GM12878 (cell line): Measurements from ENCODE around the gene MTHFD2. TPM values are rescaled to one million over a fixed set of nuclear protein-coding genes. Genes with fewer than 3 reads are reported as not detected.

Experiments
- ATAC-seq: fragments of 200-7000 bp; cut with Tn5 transposase; 3 replicates; pipeline ENCODE4 v1.9.1; 2020; ENCODE audit warnings: mild to moderate bottlenecking, moderate library complexity
- BruUV-seq: library from RNA; stranded (reverse); fragments of 400-500 nt; replicated peaks from 2 replicates; lab custom pipeline; 2021; lab: Mats Ljungman, UMichigan
- CTCF ChIA-PET: fragments of 300-600 bp; sonication (Branson Sonifier 250); formaldehyde crosslinking; extraction: SDS; loops from one replicate; lab custom pipeline; 2021; ENCODE audit warnings: inconsistent platforms; lab: Yijun Ruan, JAX
- POLR2A ChIA-PET: fragments of 350-600 bp; formaldehyde crosslinking; extraction: SDS; loops from one replicate; lab custom pipeline; 2021; ENCODE audit warnings: inconsistent platforms; lab: Charles Lee
- RAD21 ChIA-PET: fragments of 300-600 bp; sonication (Branson Sonifier 250); formaldehyde crosslinking; loops from one replicate; lab custom pipeline; 2023; ENCODE audit warnings: antibody characterized with exemption; ENCODE audit not compliant: unreplicated experiment; lab: Charles Lee
- SMC1A ChIA-PET: fragments of 300-600 bp; sonication (Branson Sonifier 250); formaldehyde crosslinking; loops from one replicate; lab custom pipeline; 2023; ENCODE audit not compliant: unreplicated experiment, uncharacterized antibody; lab: Charles Lee
- DNase-seq: peaks from one replicate; pipeline ENCODE4 v3.0.0-alpha.2; 2011; ENCODE audit warnings: low read depth, low spot score
- FAIRE-seq: peaks from 3 replicates; lab custom pipeline; 2011; peaks lifted over from hg19 to GRCh38; lab: Jason Lieb, UNC
- H2AFZ ChIP-seq: 2 replicates; pipeline ENCODE4 v1.6.0; 2011; ENCODE audit warnings: low read depth, low read length, control low read depth; ENCODE audit not compliant: control insufficient read depth
- H3K27ac ChIP-seq: 2 replicates; pipeline ENCODE4 v1.5.1; 2011; ENCODE audit warnings: control low read depth; ENCODE audit not compliant: control insufficient read depth, insufficient read depth
- H3K27me3 ChIP-seq, 2 experiments: replicated peaks in 1 of 2; 2 replicates each; pipeline versions ENCODE4 v1.6.0 to v1.6.1; 2011; ENCODE audit warnings: low read length in 1 of 2; ENCODE audit not compliant: control insufficient read depth in 2 of 2, insufficient read depth in 2 of 2
- H3K36me3 ChIP-seq, 2 experiments: 2 replicates each; pipeline ENCODE4 v1.5.1; 2011; ENCODE audit warnings: low read length in 1 of 2; ENCODE audit not compliant: control insufficient read depth in 2 of 2, insufficient read depth in 2 of 2
- H3K4me1 ChIP-seq: 2 replicates; pipeline ENCODE4 v1.6.1; 2011; ENCODE audit warnings: mild to moderate bottlenecking, low read length, moderate library complexity, mixed read lengths; ENCODE audit not compliant: control insufficient read depth, insufficient read depth
- H3K4me2 ChIP-seq: 2 replicates; pipeline ENCODE4 v1.6.0; 2011; ENCODE audit warnings: control low read depth; ENCODE audit not compliant: control insufficient read depth, insufficient read depth
- H3K4me3 ChIP-seq: fragments of 200-600 bp; sonication (generic); 2 replicates; pipeline ENCODE4 v1.5.1; 2016
- H3K79me2 ChIP-seq: 2 replicates; pipeline ENCODE4 v1.6.0; 2011; ENCODE audit warnings: low read length; ENCODE audit not compliant: control insufficient read depth, insufficient read depth
- H3K9ac ChIP-seq: 2 replicates; pipeline ENCODE4 v1.8.0; 2011; ENCODE audit warnings: low read length, control low read depth, mixed read lengths; ENCODE audit not compliant: control insufficient read depth, insufficient read depth
- H3K9me3 ChIP-seq: replicated peaks from 3 replicates; pipeline ENCODE4 v1.5.1; 2011; ENCODE audit warnings: mild to moderate bottlenecking, low read length; ENCODE audit not compliant: control insufficient read depth, insufficient read depth
- H4K20me1 ChIP-seq: 2 replicates; pipeline ENCODE4 v1.6.0; 2011; ENCODE audit not compliant: control insufficient read depth, insufficient read depth
- ATF7 ChIP-seq: fragments of 450-650 bp; IDR thresholded peaks from 2 replicates; pipeline ENCODE4 v1.6.1; 2016; ENCODE audit warnings: low read depth, mild to moderate bottlenecking
- BHLHE40 ChIP-seq, 2 experiments: fragments of 450-650 bp in 1 of 2; IDR thresholded peaks; 2 replicates each; pipeline ENCODE4 v1.6.1; 2011 to 2017; ENCODE audit warnings: low read depth in 2 of 2, borderline replicate concordance in 1 of 2, improper control_type of control experiment in 1 of 2, low read length in 1 of 2, mild to moderate bottlenecking in 1 of 2
- E2F8 ChIP-seq: fragments of 450-650 bp; IDR thresholded peaks from 2 replicates; pipeline ENCODE4 v1.6.1; 2018; ENCODE audit warnings: mild to moderate bottlenecking, low read depth, moderate library complexity; ENCODE audit not compliant: partially characterized antibody
- HDGF ChIP-seq: fragments of 450-650 bp; IDR thresholded peaks from 2 replicates; pipeline ENCODE4 v1.6.1; 2016; ENCODE audit warnings: antibody characterized with exemption
- NFXL1 ChIP-seq: fragments of 450-650 bp; IDR thresholded peaks from 2 replicates; pipeline ENCODE4 v1.6.1; 2017; ENCODE audit warnings: antibody characterized with exemption, mild to moderate bottlenecking, borderline replicate concordance
- NR2C1 ChIP-seq: fragments of 450-650 bp; IDR thresholded peaks from 2 replicates; pipeline ENCODE4 v1.6.1; 2017; ENCODE audit warnings: antibody characterized with exemption, mild to moderate bottlenecking, moderate library complexity
- ZNF687 ChIP-seq: fragments of 450-650 bp; IDR thresholded peaks from 2 replicates; pipeline ENCODE4 v1.6.1; 2017; ENCODE audit warnings: mild to moderate bottlenecking, moderate library complexity
- WGBS: methylation state at CpG from one replicate; pipeline ENCODE4 v1.1.6; 2016; ENCODE audit warnings: low lambda C conversion rate; ENCODE audit not compliant: insufficient replicate concordance, insufficient coverage; ENCODE audit errors: missing lambda C conversion rate; 5-methylcytosine and 5-hydroxymethylcytosine counted together
- in situ Hi-C: fragments of 300-500 bp; cut with MboI; formaldehyde crosslinking; loops from 9 replicates; pipeline ENCODE4 v1.14.3; 2018; ENCODE audit warnings: mixed read lengths
- intact Hi-C: fragments of 100-400 bp; cut with micrococcal nuclease; formaldehyde crosslinking; loops from one replicate; pipeline ENCODE4 v1.14.2; 2022; ENCODE audit not compliant: unreplicated experiment
- polyA plus RNA-seq, 11 experiments: library from polyadenylated mRNA; depleted of rRNA in 4 of 11; unstranded in 6 of 11; stranded (reverse) in 5 of 11; fragments of >200 nt; fragmentation: Nextera tagmentation in 4 of 11; fragmentation: Illumina TruSeq in 1 of 11; extraction: Ambion mirVana in 4 of 11; extraction: Trizol in 1 of 11; gene quantifications; 1 replicate in 1 of 11; 2 replicates in 10 of 11; pipeline versions ENCODE4 v1.2.1 to v1.2.3, GENCODE V29; 2011 to 2016; ENCODE audit warnings: inconsistent platforms in 2 of 11, missing spikeins in 2 of 11, low read depth in 1 of 11
- total RNA-seq, 4 experiments: library from RNA; depleted of rRNA in 3 of 4; stranded (reverse); fragments of >200 nt in 3 of 4; fragmentation: Illumina TruSeq in 1 of 4; extraction: Trizol in 1 of 4; gene quantifications; 2 replicates each; pipeline versions ENCODE4 v1.2.1 to v1.2.3, GENCODE V29; 2013 to 2021

MTHFD2 gene
- total and polyA plus RNA-seq, 10 of the 15 experiments (the other 5 are each of a cell fraction or from before 2014, with no cell fraction given), result 128 to 292 (median 150) TPM

- 0 out of 2 replicates have a peak, but pooled peaks have one; percentile 43 for TF ChIP-seq HDGF
- TF ChIP-seq BHLHE40 (IDR thresholded peaks at IDR 0.05; ENCODE audit: borderline replicate concordance in 1 of 2, low read depth in 2 of 2, low read length in 1 of 2), result no peak
- TF ChIP-seq, all 136 proteins: peak for 1
- Histone ChIP-seq H3K4me2 (peak overlapping the region; percentile 73), H3K4me1 (peaks cover 22% of the 10 kb centered on the region), H3K79me2 (peaks cover 80% of the 10 kb centered on the region), H3K9me3 (no peaks in the 10 kb centered on the region), H2AFZ (no peak overlapping the region), H3K27me3 (no peaks in the 10 kb centered on the region), H3K9ac (peak overlapping the region; percentile 10; the same call in 1 of the 2 replicates), H4K20me1 (peaks cover 3% of the 10 kb centered on the region; the same call in 1 of the 2 replicates), H3K36me3 (peaks cover 0 to 2% of the 10 kb centered on the region in 2 experiments; a peak in 2 of 4 replicates), H3K27ac (peak overlapping the region; percentile 40), H3K4me3 (peak overlapping the region; percentile 96)
- DNase-seq (no peak), ATAC-seq (no peak), FAIRE-seq (no peak)
- RAD21 ChIA-PET, result interaction anchor here (0.8 to 4.6 kb wide), 6 partner anchors 9 to 373 kb away, joined by 3 to 39 read pairs (median 4); partner anchors contain the start of genes BOLA3, MOB1A and STAMBP
- in situ Hi-C loops, result no loop called here
- CTCF ChIA-PET, result interaction anchor here (0.7 to 7.8 kb wide), 6 partner anchors 14 to 377 kb away, joined by 3 to 90 read pairs (median 8); partner anchors contain the start of genes BOLA3 and MOB1A
- intact Hi-C loops, result loop anchor here (5.0 kb wide), 1 partner anchor 34 kb away; no protein-coding TSS in a partner anchor
- SMC1A ChIA-PET, result interaction anchor here (0.9 to 3.4 kb wide), 8 partner anchors 9 to 54 kb away, joined by 3 to 20 read pairs (median 6); partner anchors contain the start of genes BOLA3 and MOB1A
- 0% methylated on average over 3 of the region's 3 CpGs for WGBS
- no TSS peak for BruUV-seq
- POLR2A ChIA-PET, result interaction anchor here (0.6 to 6.4 kb wide), 7 partner anchors 9 to 586 kb away, joined by 3 to 83 read pairs (median 5); partner anchors contain the start of gene MOB1A
Observed at GRCh38 chr2:74201196-74201595, 2.8 kb downstream of the MTHFD2 start.

DNA sequence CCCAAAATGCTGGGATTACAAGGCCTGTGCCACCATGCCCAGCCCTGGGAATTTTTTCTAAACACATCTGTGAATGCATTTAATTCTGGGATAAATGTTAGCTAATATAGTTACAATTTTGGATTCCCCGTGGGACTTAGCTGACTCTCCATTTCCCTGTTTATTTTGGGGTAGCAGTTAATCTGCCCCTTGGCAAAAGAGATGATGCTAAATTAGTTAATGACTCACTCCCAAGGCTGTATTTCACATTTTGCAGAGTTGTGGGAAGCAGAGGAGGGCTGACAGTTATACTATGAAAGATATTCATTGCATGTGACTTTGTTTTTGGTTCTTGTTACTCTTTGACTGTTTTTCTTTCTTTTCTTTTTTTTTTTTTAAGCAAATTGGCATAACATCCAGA is 3.2 kb downstream of the MTHFD2 start:
- Histone ChIP-seq H3K27ac (peak overlapping the region; percentile 40), H3K9me3 (no peaks in the 10 kb centered on the region), H2AFZ (no peak overlapping the region), H3K4me1 (peaks cover 26% of the 10 kb centered on the region), H3K79me2 (peaks cover 84% of the 10 kb centered on the region), H3K36me3 (peaks cover 0 to 2% of the 10 kb centered on the region in 2 experiments; a peak in 2 of 4 replicates), H3K27me3 (no peaks in the 10 kb centered on the region), H4K20me1 (peaks cover 3% of the 10 kb centered on the region; the same call in 1 of the 2 replicates), H3K4me3 (peak overlapping the region; percentile 96), H3K4me2 (peak overlapping the region; percentile 73), H3K9ac (peak overlapping the region; percentile 10; the same call in 1 of the 2 replicates)
- BruUV-seq, result no TSS peak
- ATAC-seq, result no peak
- in situ Hi-C loops (no loop called here), intact Hi-C loops (loop anchor here (5.0 kb wide), 1 partner anchor 34 kb away; no protein-coding TSS in a partner anchor)
- ChIA-PET POLR2A (interaction anchor here (0.6 to 6.4 kb wide), 4 partner anchors 15 to 587 kb away, joined by 3 to 83 read pairs (median 26); partner anchors contain the start of gene MOB1A), RAD21 (interaction anchor here (0.8 to 4.6 kb wide), 7 partner anchors 8 to 373 kb away, joined by 3 to 39 read pairs (median 4); partner anchors contain the start of genes BOLA3, MOB1A and STAMBP), SMC1A (interaction anchor here (0.9 to 3.4 kb wide), 5 partner anchors 9 to 20 kb away, joined by 3 to 15 read pairs (median 4); no protein-coding TSS in a partner anchor), CTCF (interaction anchor here (0.7 to 7.8 kb wide), 4 partner anchors 21 to 377 kb away, joined by 3 to 90 read pairs (median 8); partner anchors contain the start of gene MOB1A)
- no peak for DNase-seq
- WGBS, result 0% methylated on average over 1 of the region's 1 CpG
- no peak for FAIRE-seq
- no peak for TF ChIP-seq E2F8
- TF ChIP-seq NR2C1, result no peak
- no peak for TF ChIP-seq ZNF687
- no peak for TF ChIP-seq ATF7
- no peak for TF ChIP-seq NFXL1
